ENCODE results near the gene PPP1R13B.

GRCh38 chr14:103716091-103716801, 131.1 kb downstream of the PPP1R13B start:
- TF ChIP-seq CTCF (IDR thresholded peaks at IDR 0.05; ENCODE audit: low read depth, low read length) (no peak), MAX (IDR thresholded peaks at IDR 0.05; ENCODE audit: low read depth, low read length) (no peak), POLR2A (IDR thresholded peaks at IDR 0.05; ENCODE audit: extremely low read depth, insufficient read length) (no peak), MYC (IDR thresholded peaks at IDR 0.05; ENCODE audit: low read depth, low read length) (no peak)

All from NB4 (cell line).